Measurements from ENCODE around the gene DNAJC13.
"Not testable (repeated sequence)": the region's sequence is repeated elsewhere in the genome, so short reads cannot be mapped to it uniquely, and the experiment has no call there.

- not testable (repeated sequence) for TF ChIP-seq EZH2phosphoT487 (IDR thresholded peaks at IDR 0.05; ENCODE audit: insufficient read depth, low read depth); EZH2 (IDR thresholded peaks at IDR 0.05; ENCODE audit: insufficient read depth, poor library complexity, severe bottlenecking)
Measured at GRCh38 chr3:132376945-132377354, 40.4 kb upstream of the DNAJC13 start.

Measured in GM23248 (cell line).